Parathyroid adenoma (tissue), 2 donors: ENCODE results near the gene SCFD2.

ENCODE experiments used
- H2AFZ ChIP-seq: fragments of 300-600 bp; sonication (generic); one replicate; pipeline ENCODE4 v1.7.0; 2017; ENCODE audit warnings: antibody characterized with exemption, mild to moderate bottlenecking
- H3K27ac ChIP-seq: fragments of 300-600 bp; sonication (generic); one replicate; pipeline ENCODE4 v1.7.0; 2017
- H3K27me3 ChIP-seq: fragments of 300-600 bp; sonication (generic); one replicate; pipeline ENCODE4 v1.7.0; 2017; ENCODE audit warnings: low read length; ENCODE audit not compliant: control insufficient read depth, insufficient read depth
- H3K36me3 ChIP-seq: fragments of 300-600 bp; sonication (generic); one replicate; pipeline ENCODE4 v1.7.0; 2017; ENCODE audit warnings: low read length; ENCODE audit not compliant: control insufficient read depth, insufficient read depth
- H3K4me1 ChIP-seq: fragments of 300-600 bp; sonication (generic); one replicate; pipeline ENCODE4 v1.7.0; 2017; ENCODE audit warnings: control low read depth
- H3K4me2 ChIP-seq: fragments of 300-600 bp; sonication (generic); one replicate; pipeline ENCODE4 v1.7.0; 2017; ENCODE audit warnings: low read length
- H3K4me3 ChIP-seq: fragments of 300-600 bp; sonication (generic); one replicate; pipeline ENCODE4 v1.7.0; 2017; ENCODE audit warnings: low read depth, low read length
- H3K79me2 ChIP-seq: fragments of 300-600 bp; sonication (generic); one replicate; pipeline ENCODE4 v1.7.0; 2017; ENCODE audit warnings: control low read depth
- H3K9ac ChIP-seq: fragments of 300-600 bp; sonication (generic); one replicate; pipeline ENCODE4 v1.7.0; 2017; ENCODE audit warnings: mild to moderate bottlenecking
- H3K9me3 ChIP-seq: fragments of 300-600 bp; sonication (generic); one replicate; pipeline ENCODE4 v1.7.0; 2017; ENCODE audit warnings: low read length; ENCODE audit not compliant: control insufficient read depth
- TF ChIP-seq, protein P1 (sequence below): fragments of 300-600 bp; sonication (generic); IDR thresholded peaks from one replicate; pipeline ENCODE4 v1.7.0; 2017; ENCODE audit warnings: antibody characterized with exemption, mild to moderate bottlenecking
- donor health status: primary hyperparathyroidism.

The SCFD2 gene

DNA sequence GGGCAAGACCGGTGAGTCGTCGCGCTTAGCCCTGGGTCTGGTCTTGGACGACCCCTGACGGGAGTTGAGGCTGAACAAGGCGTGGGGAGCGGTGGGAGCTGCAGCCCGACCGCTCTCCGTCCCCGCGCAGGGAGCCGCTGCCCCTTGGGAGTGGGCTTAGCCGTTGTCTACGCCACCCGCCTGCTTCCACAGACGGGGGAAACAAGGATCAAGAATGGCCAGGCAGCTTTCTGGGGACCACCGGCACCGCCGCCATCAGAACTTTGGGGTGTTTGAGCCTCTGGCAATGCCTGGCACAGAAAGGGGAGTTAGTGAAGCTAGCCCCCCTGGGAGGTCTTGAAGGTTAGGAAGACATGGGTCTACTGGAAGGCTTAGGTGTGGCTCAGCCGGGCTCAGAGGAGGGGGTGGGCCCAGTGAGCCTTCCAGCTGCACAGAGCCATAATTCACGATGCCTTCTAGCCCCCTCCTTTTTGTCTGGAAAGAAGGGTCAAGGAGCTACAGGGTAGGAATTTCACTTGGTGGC lies 503.2 kb downstream of the SCFD2 start:
- H3K9ac ChIP-seq: no peak overlapping the region

GRCh38 chr4:52861879-52862616 lies 503.8 kb downstream of the SCFD2 start, which contains the start of gene RASL11B:
TSS of gene RASL11B (plus strand) at chr4:52862317. CDS start at chr4:52862508, 191 bp downstream.
- no peak within 1 kb of the TSS for H3K9ac ChIP-seq
- TF ChIP-seq, protein P1, sequence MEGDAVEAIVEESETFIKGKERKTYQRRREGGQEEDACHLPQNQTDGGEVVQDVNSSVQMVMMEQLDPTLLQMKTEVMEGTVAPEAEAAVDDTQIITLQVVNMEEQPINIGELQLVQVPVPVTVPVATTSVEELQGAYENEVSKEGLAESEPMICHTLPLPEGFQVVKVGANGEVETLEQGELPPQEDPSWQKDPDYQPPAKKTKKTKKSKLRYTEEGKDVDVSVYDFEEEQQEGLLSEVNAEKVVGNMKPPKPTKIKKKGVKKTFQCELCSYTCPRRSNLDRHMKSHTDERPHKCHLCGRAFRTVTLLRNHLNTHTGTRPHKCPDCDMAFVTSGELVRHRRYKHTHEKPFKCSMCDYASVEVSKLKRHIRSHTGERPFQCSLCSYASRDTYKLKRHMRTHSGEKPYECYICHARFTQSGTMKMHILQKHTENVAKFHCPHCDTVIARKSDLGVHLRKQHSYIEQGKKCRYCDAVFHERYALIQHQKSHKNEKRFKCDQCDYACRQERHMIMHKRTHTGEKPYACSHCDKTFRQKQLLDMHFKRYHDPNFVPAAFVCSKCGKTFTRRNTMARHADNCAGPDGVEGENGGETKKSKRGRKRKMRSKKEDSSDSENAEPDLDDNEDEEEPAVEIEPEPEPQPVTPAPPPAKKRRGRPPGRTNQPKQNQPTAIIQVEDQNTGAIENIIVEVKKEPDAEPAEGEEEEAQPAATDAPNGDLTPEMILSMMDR: no peak
- H3K4me3 ChIP-seq: peak within 1 kb of the TSS; percentile 43
- H3K36me3 ChIP-seq: no peaks in the 10 kb centered on the region
- no peaks in the 10 kb centered on the region for H3K27me3 ChIP-seq
- peak within 1 kb of the TSS; percentile 78 for H2AFZ ChIP-seq
- H3K4me1 ChIP-seq: no peaks in the 10 kb centered on the region
- H3K79me2 ChIP-seq: no peaks in the 10 kb centered on the region
- peak within 1 kb of the TSS; percentile 82 for H3K4me2 ChIP-seq
- H3K9me3 ChIP-seq: no peaks in the 10 kb centered on the region
- H3K27ac ChIP-seq: no peak within 1 kb of the TSS

More for the DNA sequence above, 503.2 kb downstream of the SCFD2 start:
- Histone ChIP-seq H3K4me3 (peak overlapping the region; percentile 43), H3K4me1 (no peaks in the 10 kb centered on the region), H2AFZ (peak overlapping the region; percentile 78), H3K27me3 (no peaks in the 10 kb centered on the region), H3K27ac (no peak overlapping the region), H3K4me2 (peak overlapping the region; percentile 82), H3K36me3 (no peaks in the 10 kb centered on the region), H3K9me3 (no peaks in the 10 kb centered on the region), H3K79me2 (no peaks in the 10 kb centered on the region)
- TF ChIP-seq, protein P1: no peak

GRCh38 chr4:52861171-52861823 lies 504.6 kb downstream of the SCFD2 start:
- Histone ChIP-seq H3K9ac (no peak overlapping the region), H3K4me1 (no peaks in the 10 kb centered on the region), H3K79me2 (no peaks in the 10 kb centered on the region), H3K4me3 (peak overlapping the region; percentile 43), H3K27ac (no peak overlapping the region), H3K36me3 (no peaks in the 10 kb centered on the region), H3K4me2 (peak overlapping the region; percentile 82), H3K27me3 (no peaks in the 10 kb centered on the region), H2AFZ (peak overlapping the region; percentile 78), H3K9me3 (no peaks in the 10 kb centered on the region)
- TF ChIP-seq, protein P1: no peak

DNA sequence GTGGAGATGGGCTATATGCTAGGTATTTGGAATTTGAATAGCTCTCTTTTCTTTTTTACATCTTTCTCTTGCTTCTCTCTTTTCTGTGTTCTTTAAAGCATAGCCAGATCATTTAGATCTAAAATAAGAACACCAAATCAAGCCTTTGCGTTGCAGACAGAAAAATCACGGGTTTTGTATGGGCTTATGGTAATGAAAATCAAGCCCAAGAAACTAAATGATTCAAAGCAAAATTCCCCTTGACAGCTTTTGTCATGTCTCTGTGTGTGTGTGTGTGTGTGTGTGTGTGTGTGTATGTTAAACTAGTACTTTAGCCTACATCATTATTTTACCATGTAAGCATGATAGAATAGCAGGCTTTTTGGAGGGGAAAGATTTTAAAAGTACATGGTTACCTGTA lies 505.5 kb downstream of the SCFD2 start:
- TF ChIP-seq, protein P1: no peak
- Histone ChIP-seq H3K4me3 (no peak overlapping the region), H3K9me3 (no peaks in the 10 kb centered on the region), H3K4me2 (no peak overlapping the region), H3K9ac (no peak overlapping the region), H3K36me3 (no peaks in the 10 kb centered on the region), H2AFZ (no peak overlapping the region), H3K79me2 (no peaks in the 10 kb centered on the region), H3K27ac (no peak overlapping the region), H3K27me3 (no peaks in the 10 kb centered on the region), H3K4me1 (no peaks in the 10 kb centered on the region)
